SK-N-MC (cell line): ENCODE results near the gene CACNA1C.

Experiments used
- EZH2 ChIP-seq: fragments of 200-600 bp; sonication (generic); IDR thresholded peaks from one replicate; pipeline ENCODE4 v1.6.1; 2017; ENCODE audit warnings: antibody characterized with exemption
- FOXP2 ChIP-seq: optimal IDR thresholded peaks from 2 replicates; pipeline ENCODE3; 2011; ENCODE audit warnings: mild to moderate bottlenecking, moderate library complexity; ENCODE audit not compliant: insufficient read depth; ENCODE audit errors: extremely low read length, control extremely low read depth
- POLR2AphosphoS5 ChIP-seq: IDR thresholded peaks from 2 replicates; pipeline ENCODE4 v1.6.1; 2012; ENCODE audit warnings: mild to moderate bottlenecking, low read depth, low read length, borderline replicate concordance

- no peak for TF ChIP-seq EZH2
- TF ChIP-seq POLR2AphosphoS5, result no peak
- TF ChIP-seq FOXP2, result no peak
These were observed 244.9 kb downstream of the CACNA1C start for GRCh38 chr12:2297658-2298057.
